GM13977 (cell line): Measurements from ENCODE around the gene STK16.

Experiments used
- DNase-seq: peaks from one replicate; pipeline ENCODE4 v3.0.0; 2012; ENCODE audit warnings: low spot score
- in situ Hi-C: fragments of 300-500 bp; cut with MboI; formaldehyde crosslinking; loops from one replicate; pipeline ENCODE4 v1.12.0; 2022; ENCODE audit warnings: low sequenced_read_pairs, low pct_unique_long_range_greater_than_20kb, mixed read lengths, inconsistent platforms; ENCODE audit not compliant: unreplicated experiment
- TF ChIP-seq, protein P1 (sequence below): IDR thresholded peaks from 2 replicates; pipeline ENCODE4 v1.5.1; 2012; ENCODE audit warnings: mild to moderate bottlenecking, control low read depth; ENCODE audit not compliant: insufficient read depth; ENCODE audit errors: extremely low read depth, missing control alignments

Gene STK16

DNA sequence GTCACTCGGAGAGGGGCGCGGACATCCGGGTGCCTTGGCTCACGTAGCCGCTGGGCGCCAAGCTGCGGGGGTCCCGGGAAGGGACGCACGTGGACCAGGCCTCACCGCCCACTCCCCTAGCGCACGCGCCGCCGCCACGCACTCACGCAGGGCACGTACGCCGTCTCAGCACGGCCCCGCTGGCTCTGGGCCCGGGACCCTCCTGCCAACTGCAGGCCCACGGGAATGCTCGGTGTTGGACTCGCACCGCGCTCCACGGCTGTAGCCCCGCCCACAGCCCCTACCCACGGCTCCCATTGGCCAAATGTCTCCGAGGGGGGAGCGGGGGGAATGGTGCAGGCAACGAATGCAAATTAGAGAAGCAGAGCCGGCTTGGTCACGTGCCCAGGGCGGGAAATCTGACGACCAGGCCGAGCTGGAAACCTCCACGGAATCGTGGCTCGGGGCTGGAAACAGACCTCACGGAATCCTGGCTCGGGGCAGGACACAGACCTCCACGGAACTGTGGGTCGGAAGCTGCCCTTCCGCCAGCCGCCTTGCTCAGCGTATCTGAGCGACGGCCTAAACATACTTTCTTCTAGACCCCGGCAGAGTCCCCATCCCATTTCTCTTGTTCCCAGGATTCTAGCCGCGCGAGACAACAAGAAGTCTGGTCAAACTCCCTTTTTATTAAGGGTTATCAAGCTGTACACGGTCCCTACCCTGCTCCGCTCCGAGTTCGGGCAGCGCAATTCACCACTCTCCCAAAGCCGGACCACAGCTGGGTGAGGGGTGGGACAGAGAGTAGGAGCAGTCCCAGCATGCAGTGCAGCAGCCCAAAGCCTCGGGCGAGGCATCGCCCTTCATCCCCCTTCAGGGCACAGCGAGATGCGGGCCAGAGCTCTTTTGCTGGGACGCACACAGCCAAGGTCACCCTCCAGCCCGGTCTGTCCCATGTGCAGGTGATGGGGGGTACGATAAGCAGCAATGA is 26.3 kb upstream of the STK16 start, which contains the start of gene ABCB6:
ABCB6 (minus strand) TSS at position 227 of the 970 bp plus-strand sequence. CDS start 285 bp downstream, outside the sequence.
- DNase-seq, result peak; percentile 95
- in situ Hi-C loops, result no loop called here
- TF ChIP-seq, protein P1, sequence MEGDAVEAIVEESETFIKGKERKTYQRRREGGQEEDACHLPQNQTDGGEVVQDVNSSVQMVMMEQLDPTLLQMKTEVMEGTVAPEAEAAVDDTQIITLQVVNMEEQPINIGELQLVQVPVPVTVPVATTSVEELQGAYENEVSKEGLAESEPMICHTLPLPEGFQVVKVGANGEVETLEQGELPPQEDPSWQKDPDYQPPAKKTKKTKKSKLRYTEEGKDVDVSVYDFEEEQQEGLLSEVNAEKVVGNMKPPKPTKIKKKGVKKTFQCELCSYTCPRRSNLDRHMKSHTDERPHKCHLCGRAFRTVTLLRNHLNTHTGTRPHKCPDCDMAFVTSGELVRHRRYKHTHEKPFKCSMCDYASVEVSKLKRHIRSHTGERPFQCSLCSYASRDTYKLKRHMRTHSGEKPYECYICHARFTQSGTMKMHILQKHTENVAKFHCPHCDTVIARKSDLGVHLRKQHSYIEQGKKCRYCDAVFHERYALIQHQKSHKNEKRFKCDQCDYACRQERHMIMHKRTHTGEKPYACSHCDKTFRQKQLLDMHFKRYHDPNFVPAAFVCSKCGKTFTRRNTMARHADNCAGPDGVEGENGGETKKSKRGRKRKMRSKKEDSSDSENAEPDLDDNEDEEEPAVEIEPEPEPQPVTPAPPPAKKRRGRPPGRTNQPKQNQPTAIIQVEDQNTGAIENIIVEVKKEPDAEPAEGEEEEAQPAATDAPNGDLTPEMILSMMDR, result no peak

DNA sequence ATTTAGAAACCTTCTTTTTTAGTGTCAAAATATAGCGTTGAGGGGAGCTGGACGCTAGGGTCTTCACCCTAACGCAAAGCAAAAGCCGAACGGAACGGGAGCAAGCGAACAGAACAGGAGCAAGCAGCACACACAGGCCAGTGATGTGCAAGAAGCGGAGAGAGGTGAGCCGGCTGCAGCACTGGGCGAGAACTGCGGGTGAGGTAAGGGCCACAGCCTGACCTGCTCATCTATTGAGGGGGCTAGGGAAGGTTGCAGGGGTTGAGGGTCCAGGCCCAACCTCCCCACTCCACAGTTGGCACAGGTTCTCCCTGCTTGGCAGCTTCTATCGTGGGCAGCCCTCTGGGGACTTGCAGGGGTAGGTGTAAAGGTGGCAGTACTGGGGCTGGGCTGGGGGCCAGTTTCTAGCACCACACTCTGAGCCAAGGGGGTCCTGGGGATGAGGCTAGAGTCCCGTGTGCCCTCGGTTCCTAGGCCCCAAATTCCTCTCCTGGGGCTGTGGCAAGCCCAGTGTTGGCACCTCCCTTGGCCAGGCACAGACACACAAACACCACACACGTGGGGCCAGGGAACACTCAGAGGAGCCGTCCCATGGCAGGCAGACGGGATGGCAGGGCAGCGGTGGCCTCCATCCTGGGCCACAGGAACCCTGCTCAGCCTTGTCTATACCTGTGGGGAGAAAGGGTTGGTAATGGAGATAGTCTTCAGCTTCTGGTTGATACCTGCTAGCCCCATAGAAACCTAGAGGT is 25.3 kb upstream of the STK16 start:
- in situ Hi-C loops, result no loop called here
- TF ChIP-seq, protein P1, result no peak
- no peak for DNase-seq

DNA sequence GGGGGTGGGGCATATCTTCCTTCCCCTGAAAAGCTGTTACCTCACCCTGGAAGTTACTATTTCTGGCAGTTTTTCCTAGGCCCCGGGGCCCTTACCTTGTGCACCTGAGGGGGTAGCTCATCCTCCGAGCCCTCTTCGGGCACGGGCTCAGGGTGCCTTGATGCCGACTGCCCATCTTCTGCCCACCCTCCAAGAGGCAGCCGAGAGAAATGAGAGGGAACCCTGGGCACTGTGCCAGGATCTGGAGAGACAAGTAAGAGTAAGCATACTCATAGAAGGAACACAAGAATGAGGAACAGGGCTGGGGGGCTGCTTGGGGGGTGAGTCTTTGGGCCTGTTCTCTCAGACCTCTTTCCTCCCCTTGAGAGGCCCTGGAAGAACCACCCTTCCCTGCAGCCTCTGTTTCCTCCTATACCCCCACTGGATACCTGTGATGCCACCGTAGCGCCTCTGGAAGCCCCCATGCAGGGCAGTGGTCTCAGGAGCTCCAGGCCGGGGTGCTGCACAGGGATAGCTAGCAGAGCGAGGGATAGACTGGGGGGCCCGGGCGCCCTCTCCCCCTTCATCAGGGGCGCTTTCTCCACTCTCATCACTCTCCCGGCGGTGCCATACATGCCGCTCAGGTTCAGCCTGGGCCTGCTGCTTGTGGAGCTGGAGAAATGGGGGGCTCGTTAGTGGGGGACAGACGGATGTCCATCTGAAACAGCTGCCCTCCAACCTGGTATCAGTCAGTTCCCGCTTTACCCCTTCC is 24.5 kb upstream of the STK16 start:
- no peak for DNase-seq
- TF ChIP-seq, protein P1, result no peak
- in situ Hi-C loops, result no loop called here

DNA sequence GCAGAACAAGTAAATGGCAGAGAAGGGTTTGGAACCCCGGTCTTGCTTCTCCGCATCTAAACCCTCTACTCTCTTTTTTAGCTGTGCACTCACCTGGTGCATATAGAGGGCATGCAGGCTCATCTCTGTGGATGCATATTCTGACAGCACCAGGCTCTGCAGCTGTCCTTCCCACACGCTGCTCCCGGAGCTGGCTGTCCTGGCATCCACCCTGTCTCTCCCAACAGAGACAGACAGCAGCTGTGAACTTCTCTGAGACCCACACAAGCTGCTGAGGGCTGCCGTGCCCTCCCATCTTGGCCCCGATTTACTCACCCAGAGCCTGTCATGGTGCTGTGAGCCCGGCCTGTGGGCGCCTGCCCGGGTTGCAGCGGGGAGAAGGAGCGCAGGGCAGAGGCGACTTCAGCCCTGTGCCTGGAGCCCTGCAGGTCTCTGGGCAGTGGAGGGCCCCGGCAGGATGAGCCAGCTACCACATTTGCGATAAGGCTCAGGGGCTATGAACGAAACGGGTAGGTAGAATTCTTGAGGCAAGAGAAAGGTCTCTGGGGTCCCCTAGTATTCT is 23.2 kb upstream of the STK16 start:
- DNase-seq, result no peak
- TF ChIP-seq, protein P1, result no peak
- in situ Hi-C loops, result no loop called here

DNA sequence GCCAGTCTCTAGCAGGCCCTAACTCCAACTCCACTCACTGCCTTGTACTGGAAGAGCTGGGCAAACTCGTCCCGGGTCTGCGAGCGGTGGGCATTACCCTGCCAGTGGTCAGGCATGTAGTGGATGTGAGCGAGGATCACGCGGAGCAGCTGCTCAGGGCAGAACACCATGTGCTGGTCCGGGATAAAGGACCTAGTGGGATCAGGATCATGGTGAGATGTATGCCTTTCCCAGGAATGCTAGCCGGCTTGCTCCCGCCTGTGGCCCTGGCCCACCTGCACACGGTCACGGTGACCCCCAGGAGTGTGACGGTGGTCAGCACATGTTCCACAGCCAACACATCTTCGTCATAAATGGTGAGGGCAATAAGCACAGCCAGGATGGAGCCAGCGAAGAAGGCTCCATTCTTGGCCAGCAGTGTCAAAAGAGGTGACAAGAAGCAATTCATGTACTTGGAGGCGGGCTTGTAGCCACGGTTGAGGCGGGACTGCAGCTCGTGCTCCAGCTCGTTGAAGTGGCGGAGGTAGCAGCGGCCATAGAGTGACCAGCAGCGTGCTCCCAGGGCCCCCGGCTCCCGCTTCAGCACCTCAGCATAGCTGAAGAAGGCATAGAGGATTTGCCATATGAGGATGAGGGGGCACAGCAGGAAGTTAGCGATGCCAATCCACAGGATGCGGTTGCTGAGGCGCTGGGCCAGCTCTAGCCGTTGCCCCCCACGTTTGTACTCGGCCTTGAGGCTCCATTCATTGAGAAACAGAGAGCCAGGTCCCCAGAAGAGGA is 21.3 kb upstream of the STK16 start:
- in situ Hi-C loops, result no loop called here
- no peak for DNase-seq
- TF ChIP-seq, protein P1, result no peak
